Ovary (tissue), 3 donors: ENCODE data around the gene KRT80.

Experiments used
- EP300 ChIP-seq: sonication (generic); formaldehyde crosslinking; IDR thresholded peaks from one replicate; pipeline ENCODE4 v1.6.1; 2017; ENCODE audit warnings: antibody characterized with exemption
- POLR2A ChIP-seq: fragments of 450-650 bp; IDR thresholded peaks from one replicate; pipeline ENCODE4 v1.6.1; 2017; ENCODE audit warnings: antibody characterized with exemption, mild to moderate bottlenecking, moderate library complexity
- TF ChIP-seq, protein P1 (sequence below), 3 donors: fragments of 450-650 bp in 2 of 3; fragments of 200-600 bp in 1 of 3; IDR thresholded peaks; one replicate each; pipeline versions ENCODE4 v1.5.1 to v1.8.0; 2016 to 2022; ENCODE audit warnings: antibody characterized with exemption in 3 of 3, mild to moderate bottlenecking in 1 of 3
- donor health status: DM: no; HTN: no; CAD: no.

GRCh38 chr12:52203079-52203921, 11.5 kb upstream of the KRT80 start:
- TF ChIP-seq, protein P1, sequence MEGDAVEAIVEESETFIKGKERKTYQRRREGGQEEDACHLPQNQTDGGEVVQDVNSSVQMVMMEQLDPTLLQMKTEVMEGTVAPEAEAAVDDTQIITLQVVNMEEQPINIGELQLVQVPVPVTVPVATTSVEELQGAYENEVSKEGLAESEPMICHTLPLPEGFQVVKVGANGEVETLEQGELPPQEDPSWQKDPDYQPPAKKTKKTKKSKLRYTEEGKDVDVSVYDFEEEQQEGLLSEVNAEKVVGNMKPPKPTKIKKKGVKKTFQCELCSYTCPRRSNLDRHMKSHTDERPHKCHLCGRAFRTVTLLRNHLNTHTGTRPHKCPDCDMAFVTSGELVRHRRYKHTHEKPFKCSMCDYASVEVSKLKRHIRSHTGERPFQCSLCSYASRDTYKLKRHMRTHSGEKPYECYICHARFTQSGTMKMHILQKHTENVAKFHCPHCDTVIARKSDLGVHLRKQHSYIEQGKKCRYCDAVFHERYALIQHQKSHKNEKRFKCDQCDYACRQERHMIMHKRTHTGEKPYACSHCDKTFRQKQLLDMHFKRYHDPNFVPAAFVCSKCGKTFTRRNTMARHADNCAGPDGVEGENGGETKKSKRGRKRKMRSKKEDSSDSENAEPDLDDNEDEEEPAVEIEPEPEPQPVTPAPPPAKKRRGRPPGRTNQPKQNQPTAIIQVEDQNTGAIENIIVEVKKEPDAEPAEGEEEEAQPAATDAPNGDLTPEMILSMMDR (IDR thresholded peaks at IDR 0.05) = no peak
- TF ChIP-seq POLR2A (no peak), EP300 (no peak)
